HG03066 (cell line): ENCODE data around the gene PAPPA.

ENCODE experiments used
- ATAC-seq: cut with Tn5 transposase; IDR thresholded peaks from one replicate; pipeline ENCODE4 v1.9.1; 2021; ENCODE audit warnings: low read depth; ENCODE audit not compliant: unreplicated experiment

The PAPPA gene

GRCh38 chr9:116395699-116396037, 242.1 kb downstream of the PAPPA start:
- ATAC-seq, result no peak

- no peak for ATAC-seq
These were observed 249.6 kb downstream of the PAPPA start for GRCh38 chr9:116403171-116403570.

- ATAC-seq, result no peak
These were observed 250.6 kb downstream of the PAPPA start for GRCh38 chr9:116404228-116404627.

GRCh38 chr9:116405321-116405720, 251.7 kb downstream of the PAPPA start:
- ATAC-seq, result no peak

GRCh38 chr9:116406469-116406868, 252.9 kb downstream of the PAPPA start:
- no peak for ATAC-seq

- no peak for ATAC-seq
These were observed 255.5 kb downstream of the PAPPA start for GRCh38 chr9:116409129-116409528.

- ATAC-seq, result no peak
These were observed 256.0 kb downstream of the PAPPA start for GRCh38 chr9:116409638-116410037.

- ATAC-seq, result no peak
These were observed 257.9 kb downstream of the PAPPA start for GRCh38 chr9:116411506-116411905.

- ATAC-seq, result no peak
These were observed 260.8 kb downstream of the PAPPA start for GRCh38 chr9:116414374-116414773.

GRCh38 chr9:116416421-116416820, 262.8 kb downstream of the PAPPA start:
- ATAC-seq, result no peak

GRCh38 chr9:116417464-116417863, 263.9 kb downstream of the PAPPA start:
- ATAC-seq, result no peak

GRCh38 chr9:116419181-116419580, 265.6 kb downstream of the PAPPA start:
- no peak for ATAC-seq

GRCh38 chr9:116420993-116421538, 267.5 kb downstream of the PAPPA start:
- ATAC-seq, result no peak

GRCh38 chr9:116422119-116422979, 268.8 kb downstream of the PAPPA start:
- ATAC-seq, result no peak

GRCh38 chr9:116423149-116423548, 269.6 kb downstream of the PAPPA start:
- ATAC-seq, result no peak

GRCh38 chr9:116425244-116425643, 271.7 kb downstream of the PAPPA start:
- ATAC-seq, result no peak

GRCh38 chr9:116430849-116431248, 277.3 kb downstream of the PAPPA start:
- ATAC-seq, result no peak

GRCh38 chr9:116432051-116432450, 278.5 kb downstream of the PAPPA start:
- ATAC-seq, result no peak

- ATAC-seq, result no peak
These were observed 280.7 kb downstream of the PAPPA start for GRCh38 chr9:116434314-116434713.

- no peak for ATAC-seq
These were observed 282.1 kb downstream of the PAPPA start for GRCh38 chr9:116435706-116436105.

- no peak for ATAC-seq
These were observed 282.5 kb downstream of the PAPPA start for GRCh38 chr9:116436121-116436520.
